GM19468 (cell line): ENCODE results near the gene CCDC63.
"Not testable (repeated sequence)": the region's sequence is repeated elsewhere in the genome, so short reads cannot be mapped to it uniquely, and the experiment has no call there.

Source experiments
- ATAC-seq: cut with Tn5 transposase; IDR thresholded peaks from one replicate; pipeline ENCODE4 v1.9.1; 2021; ENCODE audit warnings: mild to moderate bottlenecking, moderate library complexity, moderate number of reproducible peaks; ENCODE audit not compliant: unreplicated experiment; ENCODE audit errors: extremely low read depth

CCDC63 gene

DNA sequence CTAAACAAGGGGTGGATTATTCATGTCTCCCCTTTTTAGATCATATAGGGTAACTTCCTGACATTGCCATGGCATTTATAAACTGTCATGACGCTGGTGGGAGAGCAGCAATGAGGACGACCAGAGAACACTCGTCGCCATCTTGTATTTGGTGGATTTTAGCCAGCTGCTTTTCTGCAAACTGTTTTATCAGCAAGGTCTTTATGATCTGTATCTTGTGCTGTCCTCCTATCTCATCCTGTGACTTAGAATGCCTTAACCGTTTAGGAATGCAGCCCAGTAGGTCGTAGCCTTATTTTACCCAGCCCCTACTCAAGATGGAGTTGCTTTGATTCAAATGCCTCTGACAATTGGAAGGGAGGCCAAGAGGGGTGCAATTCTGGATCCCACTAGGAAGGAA, 5.8 kb upstream of the CCDC63 start:
- ATAC-seq: no peak

GRCh38 chr12:110844131-110844530, 2.7 kb upstream of the CCDC63 start:
- ATAC-seq: no peak

DNA sequence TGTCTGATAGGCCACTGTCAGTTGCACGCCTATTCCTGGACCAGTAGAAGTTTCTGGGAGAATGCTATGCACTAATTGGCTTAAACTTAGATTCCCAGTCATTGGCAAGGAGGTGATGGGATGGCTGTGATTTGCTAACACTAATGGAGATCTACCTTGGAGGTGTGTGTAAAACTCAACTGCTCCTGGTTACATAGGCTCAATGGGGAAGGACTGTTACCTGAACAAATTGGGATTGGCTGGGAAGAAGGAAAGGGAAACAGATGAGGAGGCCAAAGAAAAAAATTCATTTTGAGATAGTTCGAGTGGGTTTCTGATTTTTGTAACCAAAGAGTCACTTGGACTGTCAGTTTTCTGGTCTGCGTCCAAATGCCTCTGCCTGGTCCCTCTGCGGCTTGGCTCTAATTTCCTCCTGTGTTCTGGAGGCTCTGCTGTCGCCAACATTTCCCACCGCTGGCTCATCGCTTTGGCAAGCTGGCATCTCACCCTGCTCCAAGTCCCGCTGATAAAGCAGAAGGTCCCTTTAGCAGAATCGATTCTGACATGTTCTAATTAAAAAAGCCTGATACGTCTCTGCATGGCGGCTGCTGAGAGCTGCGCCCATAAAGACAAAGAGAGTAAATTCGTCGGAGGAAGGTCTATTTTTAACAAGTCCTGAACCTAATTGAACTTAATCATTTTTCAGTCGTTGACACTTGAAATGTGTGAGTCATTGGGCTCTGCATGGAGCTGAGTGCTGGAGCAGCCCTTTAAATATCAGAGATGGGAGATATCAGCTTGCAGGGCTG, 2.0 kb upstream of the CCDC63 start:
- ATAC-seq: no peak

- no peak for ATAC-seq
Measured at GRCh38 chr12:110845339-110845682, 1.5 kb upstream of the CCDC63 start.

DNA sequence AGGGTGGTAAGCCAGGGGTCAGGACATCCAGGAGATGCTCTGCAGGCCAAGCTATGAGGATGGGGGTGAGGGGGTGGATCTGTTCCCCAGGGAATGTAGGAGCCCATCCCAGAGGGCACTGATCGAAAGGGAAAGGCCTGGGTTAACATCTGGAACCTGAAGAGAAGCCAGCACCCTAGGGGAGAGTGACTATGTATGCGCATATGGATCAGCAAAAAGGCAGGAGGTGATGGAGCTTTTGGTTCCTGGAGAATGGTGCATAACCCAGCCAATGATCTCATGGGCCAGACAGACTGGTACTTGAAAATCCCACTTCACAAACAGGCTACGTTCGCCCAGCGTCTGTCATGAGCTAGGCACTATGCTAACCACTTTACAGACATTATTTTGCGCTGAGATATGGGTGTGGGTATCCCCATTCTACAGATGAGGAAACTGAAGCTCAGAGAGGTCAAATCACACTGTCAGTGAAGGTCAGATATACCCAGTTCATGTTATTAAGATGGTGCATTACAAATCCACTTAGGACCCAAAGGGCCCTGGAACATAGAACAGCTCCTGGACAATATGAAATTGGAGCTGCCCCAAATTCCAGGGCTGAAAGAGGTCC, 1.6 kb downstream of the CCDC63 start:
- no peak for ATAC-seq

DNA sequence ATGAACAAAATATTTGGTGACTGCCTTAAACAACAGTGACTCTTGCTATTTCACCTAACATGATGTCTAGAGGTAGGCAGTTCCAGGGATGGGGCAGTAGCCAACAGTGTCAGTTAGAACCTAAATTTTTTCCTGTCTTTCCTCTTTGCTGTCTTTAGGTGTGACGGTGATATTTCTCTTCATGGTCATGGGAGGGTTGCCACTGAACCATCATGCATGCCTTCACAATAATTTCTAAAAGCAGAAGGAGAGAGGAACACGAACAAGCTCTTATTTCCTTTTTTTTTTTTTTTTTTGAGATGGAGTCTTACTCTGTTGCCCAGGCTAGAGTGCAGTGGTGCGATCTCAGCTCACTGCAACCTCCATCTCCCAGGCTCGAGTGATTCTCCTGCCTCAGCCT, 2.4 kb downstream of the CCDC63 start:
- no peak for ATAC-seq

GRCh38 chr12:110849748-110850403, 3.1 kb downstream of the CCDC63 start:
- no peak for ATAC-seq

- ATAC-seq: no peak
Measured at GRCh38 chr12:110850762-110851161, 4.0 kb downstream of the CCDC63 start.

DNA sequence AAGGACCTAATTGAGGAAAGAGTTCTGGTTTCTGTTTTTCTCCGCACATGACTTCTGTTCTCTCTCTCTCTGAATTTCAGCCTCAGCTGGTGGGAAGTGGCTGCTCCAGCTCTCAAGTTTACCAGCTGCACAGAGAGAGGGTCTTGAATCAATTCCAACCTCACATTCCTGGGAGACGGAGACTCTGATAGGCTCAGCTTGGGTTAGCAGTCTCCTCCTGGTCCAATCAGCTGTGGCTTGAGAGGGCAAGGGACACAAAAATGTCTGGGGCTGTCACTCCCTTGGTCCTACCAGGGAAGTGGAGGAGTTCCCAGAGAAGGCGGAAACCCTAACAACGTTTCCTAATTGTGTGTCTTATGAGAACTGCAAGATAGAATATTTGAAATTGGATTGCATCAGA, 7.0 kb downstream of the CCDC63 start:
- ATAC-seq: no peak

- ATAC-seq: no peak
Measured at GRCh38 chr12:110856542-110856941, 9.8 kb downstream of the CCDC63 start.

DNA sequence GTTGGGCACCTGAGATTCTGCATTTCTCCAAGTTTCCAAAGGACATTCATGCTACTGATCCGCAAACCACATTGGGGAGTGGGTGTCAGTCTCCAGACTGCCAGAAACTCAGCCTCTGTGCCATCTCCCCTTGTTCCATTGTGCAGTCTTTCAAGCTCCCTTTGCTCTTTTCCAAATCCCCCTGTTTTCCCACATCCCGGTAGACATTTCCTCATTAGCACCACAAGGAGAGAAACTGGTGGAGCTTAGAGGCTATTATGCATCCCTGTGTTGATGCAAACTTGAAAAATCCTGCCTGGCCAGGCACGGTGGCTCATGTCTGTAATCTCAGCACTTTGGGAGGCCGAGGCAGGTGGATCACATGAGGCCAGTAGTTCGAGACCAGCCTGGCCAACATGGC, 10.7 kb downstream of the CCDC63 start:
- no peak for ATAC-seq

DNA sequence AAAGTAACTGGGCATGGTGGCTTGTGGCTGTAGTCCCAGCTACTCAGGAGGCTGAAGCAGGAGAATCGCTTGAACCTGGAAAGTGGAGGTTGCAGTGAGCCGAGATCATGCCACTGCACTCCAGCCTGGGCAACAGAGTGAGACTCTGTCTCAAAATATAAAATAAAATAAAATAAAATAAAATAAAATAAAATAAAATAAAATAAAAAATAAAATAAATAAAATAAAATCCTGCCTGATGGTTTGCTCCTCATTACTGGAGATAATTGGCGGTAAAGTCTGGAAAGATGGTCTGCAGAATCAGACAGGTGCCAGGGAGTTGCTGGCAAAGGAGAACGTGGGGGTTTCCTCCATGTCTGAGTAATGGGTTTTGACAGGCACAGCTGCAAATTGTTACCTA, 11.2 kb downstream of the CCDC63 start:
- not testable (repeated sequence) for ATAC-seq

- ATAC-seq: no peak
Measured at GRCh38 chr12:110858848-110859247, 12.1 kb downstream of the CCDC63 start.

DNA sequence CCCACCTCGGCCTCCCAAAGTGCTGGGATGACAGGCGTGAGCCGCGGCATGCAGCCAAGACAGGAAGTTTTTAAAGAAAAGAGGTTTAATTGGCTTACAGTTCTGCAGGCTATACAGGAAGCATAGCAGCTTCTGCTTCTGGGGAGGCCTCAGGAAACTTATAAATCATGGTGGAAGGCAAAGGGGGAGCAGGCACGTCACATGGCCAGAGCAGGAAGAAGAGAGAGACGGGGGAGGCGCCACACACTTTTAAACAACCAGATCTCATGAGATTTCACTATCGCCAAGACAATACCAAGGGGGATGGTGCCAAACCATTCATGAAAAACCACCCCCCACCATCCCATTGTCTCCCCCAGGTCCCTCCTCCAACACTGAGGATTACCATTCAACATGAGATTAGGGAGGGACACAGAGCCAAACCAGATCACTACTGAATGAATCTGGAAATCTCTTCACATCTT, 14.1 kb downstream of the CCDC63 start:
- ATAC-seq: no peak

DNA sequence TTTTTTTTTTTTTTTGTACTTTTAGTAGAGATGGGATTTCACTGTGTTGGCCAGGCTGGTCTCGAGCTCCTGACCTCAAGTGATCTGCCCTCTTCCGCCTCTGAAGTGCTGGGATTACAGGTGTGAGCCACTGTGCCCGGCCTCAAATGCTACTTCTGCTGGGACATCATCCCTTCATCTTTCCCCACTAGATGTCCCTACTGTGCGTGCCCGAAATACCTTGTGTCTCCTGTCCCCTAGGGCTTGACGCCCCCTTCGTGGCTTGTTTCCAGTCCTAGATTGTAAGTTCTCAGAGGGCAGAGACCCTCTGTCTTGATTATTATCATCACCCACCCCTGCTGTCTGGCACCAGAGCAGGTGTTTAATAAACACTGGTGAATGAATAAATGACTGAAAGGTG, 14.9 kb downstream of the CCDC63 start:
- ATAC-seq: no peak

DNA sequence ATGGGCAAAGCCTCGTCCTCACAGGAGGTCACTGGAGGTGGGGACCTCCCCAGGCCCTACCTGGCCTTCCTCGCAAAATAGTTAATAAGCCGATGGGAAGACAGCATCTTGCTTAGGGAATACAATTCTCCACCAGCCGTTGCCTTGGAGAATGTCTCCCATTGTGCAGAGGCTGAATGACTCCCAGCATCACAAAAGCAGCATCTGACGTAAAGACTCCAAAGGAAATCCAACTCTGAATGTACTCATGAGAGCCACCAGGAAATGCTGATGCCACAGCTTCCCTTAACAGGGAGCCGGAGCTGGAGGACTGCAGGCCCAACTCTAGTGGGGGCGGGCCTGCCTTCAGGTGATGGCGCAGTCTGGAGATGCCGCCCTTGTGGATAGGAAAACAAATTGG, 15.5 kb downstream of the CCDC63 start:
- ATAC-seq: no peak

DNA sequence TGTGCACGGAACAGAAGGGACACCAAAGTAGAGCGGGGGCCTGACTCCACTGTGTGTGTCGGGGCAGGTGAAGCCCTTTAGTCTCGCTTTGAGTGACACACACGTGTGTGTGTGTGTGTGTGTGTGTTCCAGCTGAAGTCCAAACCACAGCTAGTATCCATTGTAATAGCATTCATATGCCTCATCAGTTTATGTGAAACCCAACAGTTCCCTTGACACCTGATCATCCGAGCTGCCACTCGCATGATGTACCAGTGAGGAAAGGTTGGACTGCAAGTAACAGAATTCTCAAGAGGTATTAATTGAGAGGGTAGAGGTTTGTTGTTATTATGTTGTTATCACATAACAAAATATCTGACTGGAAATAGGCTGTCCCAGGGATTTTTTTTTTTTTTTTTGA, 16.4 kb downstream of the CCDC63 start:
- no peak for ATAC-seq

DNA sequence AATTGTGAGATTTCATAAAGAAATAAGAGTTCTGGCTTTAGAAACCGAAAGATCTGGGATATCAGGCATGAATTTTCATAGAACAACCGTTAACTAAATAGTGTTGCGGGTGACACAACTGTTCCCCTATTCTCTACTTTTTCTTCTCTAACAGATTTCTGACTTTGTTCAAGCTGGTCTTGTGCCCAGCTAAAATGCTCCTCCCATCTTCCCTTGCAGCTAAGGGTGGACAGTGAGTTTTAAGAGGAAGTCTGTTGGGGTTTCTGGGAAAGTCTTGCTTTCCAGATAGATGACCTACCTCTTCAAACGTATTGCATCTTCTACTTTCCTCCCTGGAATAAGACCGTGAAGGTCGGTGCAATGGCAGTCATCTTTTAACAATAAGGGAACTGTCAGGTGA, 18.7 kb downstream of the CCDC63 start:
- ATAC-seq: no peak

DNA sequence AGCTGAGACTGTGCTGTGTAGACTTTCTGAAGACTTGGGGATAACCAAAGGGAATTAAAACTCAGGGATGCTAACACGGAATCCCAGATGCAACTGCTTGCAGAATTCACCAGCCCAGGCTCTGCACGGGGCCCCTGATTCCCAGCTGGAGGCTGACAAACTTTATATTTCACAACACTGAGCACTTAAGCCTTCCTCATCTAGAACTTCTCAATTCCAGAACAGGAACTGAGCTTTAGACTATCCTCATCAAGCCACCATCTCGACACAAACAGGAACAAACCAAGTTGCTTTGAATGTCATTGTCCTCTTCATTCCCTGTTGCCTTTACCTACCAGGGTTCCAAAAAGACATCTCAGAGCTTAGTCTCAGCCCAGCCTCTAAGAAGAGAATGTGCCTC, 22.2 kb downstream of the CCDC63 start:
- no peak for ATAC-seq

DNA sequence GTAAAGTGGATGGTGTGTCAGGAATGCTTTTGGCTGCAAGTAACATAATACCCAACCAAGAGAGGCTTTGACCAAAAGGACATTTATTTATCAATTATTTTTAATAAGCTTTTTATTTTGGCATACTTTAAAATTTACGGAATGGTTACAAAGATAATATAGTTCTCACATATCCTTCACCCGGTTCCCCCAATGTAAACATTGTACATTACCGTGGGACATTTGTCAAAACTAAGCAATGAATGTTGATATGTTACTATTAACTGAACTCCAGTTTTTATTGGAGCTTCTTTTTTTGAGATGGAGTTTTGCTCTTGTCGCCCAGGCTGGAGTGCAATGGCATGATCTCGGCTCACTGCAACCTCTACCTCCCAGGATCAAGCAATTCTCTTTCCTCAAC, 23.0 kb downstream of the CCDC63 start:
- no peak for ATAC-seq

GRCh38 chr12:110872100-110872499, 25.3 kb downstream of the CCDC63 start:
- ATAC-seq: no peak

DNA sequence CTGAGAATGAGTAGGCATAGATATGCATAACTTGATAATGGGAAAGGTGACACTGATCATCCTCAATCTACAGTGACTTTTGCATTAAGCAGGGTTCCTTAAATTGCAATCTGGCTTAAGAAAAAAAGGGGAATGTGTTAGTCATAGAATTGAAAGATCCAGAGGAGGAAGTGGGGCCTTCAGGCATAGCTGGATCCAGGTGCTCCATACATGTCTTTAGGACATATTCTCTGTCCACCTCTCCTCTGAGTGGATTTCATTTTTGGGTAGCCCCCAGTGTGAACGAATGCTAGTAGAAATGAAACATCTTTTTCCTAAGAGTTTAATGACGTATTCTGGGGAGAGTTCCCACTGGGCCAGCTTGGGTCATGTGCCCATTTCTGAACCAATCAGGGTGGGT, 27.6 kb downstream of the CCDC63 start:
- no peak for ATAC-seq
